ENCODE results near the gene C3orf80.
"Not testable (repeated sequence)": the region's sequence is repeated elsewhere in the genome, so short reads cannot be mapped to it uniquely, and the experiment has no call there.

C3orf80 gene

GRCh38 chr3:160225176-160226025, at the start of gene C3orf80:
Gene C3orf80, plus strand, starts transcription at chr3:160225422. Its CDS starts 214 bp downstream, at chr3:160225636.
- peak; percentile 78 for DNase-seq (ENCODE audit: low spot score)

- DNase-seq (ENCODE audit: low spot score): no peak
Observed at GRCh38 chr3:160176923-160177322, 48.3 kb upstream of the C3orf80 start.

GRCh38 chr3:160178661-160179060, 46.6 kb upstream of the C3orf80 start:
- not testable (repeated sequence) for DNase-seq (ENCODE audit: low spot score)

- not testable (repeated sequence) for DNase-seq (ENCODE audit: low spot score)
Observed at GRCh38 chr3:160179403-160179802, 45.8 kb upstream of the C3orf80 start.

GRCh38 chr3:160179906-160180305, 45.3 kb upstream of the C3orf80 start:
- no peak for DNase-seq (ENCODE audit: low spot score)

- peak; percentile 77 for DNase-seq (ENCODE audit: low spot score)
Observed at GRCh38 chr3:160180581-160181216, 44.5 kb upstream of the C3orf80 start.

GRCh38 chr3:160183345-160184076, 41.7 kb upstream of the C3orf80 start:
- DNase-seq (ENCODE audit: low spot score): peak; percentile 32

GRCh38 chr3:160184655-160185054, 40.6 kb upstream of the C3orf80 start:
- peak; percentile 62 for DNase-seq (ENCODE audit: low spot score)

- no peak for DNase-seq (ENCODE audit: low spot score)
Observed at GRCh38 chr3:160185751-160186150, 39.5 kb upstream of the C3orf80 start.

GRCh38 chr3:160187288-160187687, 37.9 kb upstream of the C3orf80 start:
- no peak for DNase-seq (ENCODE audit: low spot score)

GRCh38 chr3:160192310-160193029, 32.8 kb upstream of the C3orf80 start:
- no peak for DNase-seq (ENCODE audit: low spot score)

GRCh38 chr3:160193644-160194192, 31.5 kb upstream of the C3orf80 start:
- no peak for DNase-seq (ENCODE audit: low spot score)

GRCh38 chr3:160194438-160194837, 30.8 kb upstream of the C3orf80 start:
- no peak for DNase-seq (ENCODE audit: low spot score)

- DNase-seq (ENCODE audit: low spot score): no peak
Observed at GRCh38 chr3:160195106-160195505, 30.1 kb upstream of the C3orf80 start.

- no peak for DNase-seq (ENCODE audit: low spot score)
Observed at GRCh38 chr3:160196511-160197104, 28.6 kb upstream of the C3orf80 start.

GRCh38 chr3:160199108-160199507, 26.1 kb upstream of the C3orf80 start:
- DNase-seq (ENCODE audit: low spot score): no peak

- no peak for DNase-seq (ENCODE audit: low spot score)
Observed at GRCh38 chr3:160200353-160200752, 24.9 kb upstream of the C3orf80 start.

- DNase-seq (ENCODE audit: low spot score): not testable (repeated sequence)
Observed at GRCh38 chr3:160204396-160205011, 20.7 kb upstream of the C3orf80 start.

GRCh38 chr3:160205606-160206005, 19.6 kb upstream of the C3orf80 start:
- DNase-seq (ENCODE audit: low spot score): no peak

GRCh38 chr3:160210341-160210740, 14.9 kb upstream of the C3orf80 start:
- DNase-seq (ENCODE audit: low spot score): no peak

- peak; percentile 52 for DNase-seq (ENCODE audit: low spot score)
Observed at GRCh38 chr3:160210799-160211221, 14.4 kb upstream of the C3orf80 start.

All from GM03348 (cell line).